Measurements from ENCODE around the gene ASB2. TPM values are rescaled to one million over a fixed set of nuclear protein-coding genes. Genes with fewer than 3 reads are reported as not detected.

Gene ASB2
- total RNA-seq, 1 experiment from 2014 or later, result 0.35 TPM

DNA sequence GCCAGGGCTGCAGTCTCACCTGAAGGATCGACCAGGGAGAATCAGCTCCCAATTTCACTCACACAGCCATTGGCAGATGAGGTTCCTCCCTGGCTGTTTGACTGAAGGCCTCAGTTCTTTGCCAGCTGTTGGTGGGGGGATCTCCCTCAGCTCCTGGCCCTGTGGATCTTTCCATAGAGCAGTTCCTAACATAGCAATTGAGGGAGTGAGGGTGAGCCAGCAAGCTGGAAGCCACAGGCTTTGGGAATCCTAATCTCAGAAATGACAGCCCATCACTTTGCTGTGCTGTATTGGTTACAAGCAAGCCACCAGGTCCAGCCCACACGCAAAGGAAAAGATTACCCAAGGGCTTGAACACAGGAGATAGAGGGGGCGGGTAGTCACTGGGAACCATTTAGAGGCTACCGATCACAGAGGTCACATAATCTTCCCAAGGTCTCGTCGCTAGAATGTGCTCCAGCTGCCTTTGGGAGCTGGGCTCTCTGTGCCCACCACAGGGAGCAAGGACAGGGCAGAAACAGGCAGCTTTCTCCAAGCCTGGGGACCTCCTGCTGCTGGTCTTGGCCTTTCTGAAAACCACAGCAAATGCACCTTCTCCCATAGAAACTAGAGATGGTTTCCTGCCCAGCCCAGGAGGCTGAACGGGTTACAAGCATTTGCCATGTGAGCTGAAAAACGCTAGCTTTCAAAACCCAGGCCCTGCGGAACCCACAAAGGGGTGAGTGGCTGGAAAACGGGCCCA is 45.2 kb upstream of the ASB2 start:
- Histone ChIP-seq H2BK15ac (ENCODE audit: low read depth, low read length) (no peak overlapping the region), H3K27me3 (ENCODE audit: insufficient read depth, low read length) (no peaks in the 10 kb centered on the region), H2BK20ac (ENCODE audit: low read depth, low read length, poor library complexity, severe bottlenecking) (no peak overlapping the region), H3T11ph (ENCODE audit: low read length) (no peak overlapping the region), H2AFZ (ENCODE audit: low read length) (no peak overlapping the region), H3K4me1 (ENCODE audit: insufficient read depth, low read length) (no peaks in the 10 kb centered on the region; the same call in 1 of the 2 replicates), H2BK5ac (ENCODE audit: insufficient read length, low read length) (no peak overlapping the region), H3K4ac (ENCODE audit: low read depth, low read length) (no peak overlapping the region), H3K79me2 (ENCODE audit: insufficient read depth, low read length) (no peaks in the 10 kb centered on the region), H2BK12ac (ENCODE audit: insufficient read length, low read depth, low read length) (no peak overlapping the region), H3K56ac (ENCODE audit: insufficient read length, low read depth, low read length) (no peak overlapping the region), H3K14ac (ENCODE audit: insufficient read depth, low read length) (no peak overlapping the region; the same call in 1 of the 2 replicates), H2BK120ac (ENCODE audit: low read depth, low read length, poor library complexity, severe bottlenecking) (no peak overlapping the region), H4K20me1 (ENCODE audit: control insufficient read depth, insufficient read depth, insufficient read length) (no peaks in the 10 kb centered on the region), H3K9me3 (ENCODE audit: control insufficient read depth, low read depth, low read length) (no peaks in the 10 kb centered on the region), H3K23me2 (ENCODE audit: insufficient read length, low read depth, low read length, poor library complexity, severe bottlenecking) (no peaks in the 10 kb centered on the region), H3K79me1 (ENCODE audit: insufficient read depth, low read depth, low read length, poor library complexity, severe bottlenecking) (no peaks in the 10 kb centered on the region), H2AK5ac (ENCODE audit: insufficient read length, low read length) (no peak overlapping the region), H3K9ac (ENCODE audit: extremely low read depth, insufficient read length, low read length) (no peak overlapping the region), H3K18ac (ENCODE audit: insufficient read length, low read depth, low read length) (no peak overlapping the region), H4K91ac (ENCODE audit: insufficient read length, low read depth, low read length) (no peak overlapping the region), H3K23ac (ENCODE audit: insufficient read length, low read depth, low read length) (no peak overlapping the region), H3K4me2 (ENCODE audit: insufficient read depth, insufficient read length, low read length) (no peak overlapping the region), H3K27ac (ENCODE audit: insufficient read length, low read depth, low read length) (no peak overlapping the region), H4K8ac (replicated peaks; ENCODE audit: insufficient read length, low read depth, low read length) (no peak overlapping the region), H4K5ac (ENCODE audit: insufficient read length, low read depth, low read length) (no peak overlapping the region)
- Mint-ChIP-seq H3K36me3 (ENCODE audit: insufficient read depth in 1 of 3, low read depth in 3 of 3) (no peaks in the 10 kb centered on the region), H3K27ac (no peak overlapping the region), H3K9me3 (no peaks in the 10 kb centered on the region; a peak in 1 of 5 replicates), H3K4me1 (peaks cover 25 to 50% of the 10 kb centered on the region in 2 experiments), H3K27me3 (ENCODE audit: low read depth) (peaks cover 11% of the 10 kb centered on the region), H3K4me3 (no peak overlapping the region)
- TF ChIP-seq, protein P1, sequence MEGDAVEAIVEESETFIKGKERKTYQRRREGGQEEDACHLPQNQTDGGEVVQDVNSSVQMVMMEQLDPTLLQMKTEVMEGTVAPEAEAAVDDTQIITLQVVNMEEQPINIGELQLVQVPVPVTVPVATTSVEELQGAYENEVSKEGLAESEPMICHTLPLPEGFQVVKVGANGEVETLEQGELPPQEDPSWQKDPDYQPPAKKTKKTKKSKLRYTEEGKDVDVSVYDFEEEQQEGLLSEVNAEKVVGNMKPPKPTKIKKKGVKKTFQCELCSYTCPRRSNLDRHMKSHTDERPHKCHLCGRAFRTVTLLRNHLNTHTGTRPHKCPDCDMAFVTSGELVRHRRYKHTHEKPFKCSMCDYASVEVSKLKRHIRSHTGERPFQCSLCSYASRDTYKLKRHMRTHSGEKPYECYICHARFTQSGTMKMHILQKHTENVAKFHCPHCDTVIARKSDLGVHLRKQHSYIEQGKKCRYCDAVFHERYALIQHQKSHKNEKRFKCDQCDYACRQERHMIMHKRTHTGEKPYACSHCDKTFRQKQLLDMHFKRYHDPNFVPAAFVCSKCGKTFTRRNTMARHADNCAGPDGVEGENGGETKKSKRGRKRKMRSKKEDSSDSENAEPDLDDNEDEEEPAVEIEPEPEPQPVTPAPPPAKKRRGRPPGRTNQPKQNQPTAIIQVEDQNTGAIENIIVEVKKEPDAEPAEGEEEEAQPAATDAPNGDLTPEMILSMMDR (conservative IDR thresholded peaks at IDR 0.05), result no peak
- DNase-seq, result no peak
- no CpG with 5 or more reads among the region's 10 CpGs for WGBS (ENCODE audit: extremely low coverage, insufficient read length, low lambda C conversion rate)
